ENCODE measurements around the gene MMP26.

GRCh38 chr11:4672470-4672869, 32.1 kb upstream of the MMP26 start:
- TF ChIP-seq CTCF (IDR thresholded peaks at IDR 0.05), result no peak
- TF ChIP-seq POLR2A (IDR thresholded peaks at IDR 0.05), result no peak

Data from lower leg skin (tissue), 3 donors.